GM20431 (cell line): ENCODE results near the gene OR2T35.
"Not testable (repeated sequence)": the region's sequence is repeated elsewhere in the genome, so short reads cannot be mapped to it uniquely, and the experiment has no call there.

ENCODE experiments used
- in situ Hi-C: fragments of 300-500 bp; cut with MseI, MboI; formaldehyde crosslinking; loops from one replicate; pipeline ENCODE4 v1.15.0; 2020; ENCODE audit warnings: low sequenced_read_pairs; ENCODE audit not compliant: unreplicated experiment

The OR2T35 gene

GRCh38 chr1:248645178-248645577 is at the start of gene OR2T35:
Gene OR2T35, minus strand, starts transcription at chr1:248645278. Its CDS starts 6,020 bp downstream, at chr1:248639258.
- in situ Hi-C loops, result not testable (repeated sequence)

GRCh38 chr1:248691567-248692155 is 46.6 kb upstream of the OR2T35 start:
- in situ Hi-C loops, result no loop called here

GRCh38 chr1:248688527-248689298 is 43.6 kb upstream of the OR2T35 start:
- in situ Hi-C loops, result no loop called here

- in situ Hi-C loops, result no loop called here
Measured at GRCh38 chr1:248686815-248687214, 41.7 kb upstream of the OR2T35 start.

GRCh38 chr1:248681651-248682050 is 36.6 kb upstream of the OR2T35 start:
- in situ Hi-C loops, result no loop called here

- in situ Hi-C loops, result no loop called here
Measured at GRCh38 chr1:248670003-248670402, 24.9 kb upstream of the OR2T35 start.

GRCh38 chr1:248663453-248664328 is 18.6 kb upstream of the OR2T35 start:
- in situ Hi-C loops, result not testable (repeated sequence)

GRCh38 chr1:248656797-248657196 is 11.7 kb upstream of the OR2T35 start:
- in situ Hi-C loops, result not testable (repeated sequence)

- in situ Hi-C loops, result not testable (repeated sequence)
Measured at GRCh38 chr1:248655354-248655753, 10.3 kb upstream of the OR2T35 start, which contains the start of gene OR2T27. Gene OR2T27, minus strand, starts transcription at chr1:248655528. Its CDS starts 4,644 bp downstream, at chr1:248650884.

- in situ Hi-C loops, result not testable (repeated sequence)
Measured at GRCh38 chr1:248648770-248649536, 3.9 kb upstream of the OR2T35 start.

GRCh38 chr1:248642971-248643651 is 2.0 kb downstream of the OR2T35 start:
- in situ Hi-C loops, result not testable (repeated sequence)

GRCh38 chr1:248641583-248641982 is 3.5 kb downstream of the OR2T35 start:
- in situ Hi-C loops, result not testable (repeated sequence)

GRCh38 chr1:248640906-248641305 is 4.2 kb downstream of the OR2T35 start:
- in situ Hi-C loops, result not testable (repeated sequence)

- in situ Hi-C loops, result not testable (repeated sequence)
Measured at GRCh38 chr1:248639652-248640051, 5.4 kb downstream of the OR2T35 start.

- in situ Hi-C loops, result not testable (repeated sequence)
Measured at GRCh38 chr1:248636612-248637011, 8.5 kb downstream of the OR2T35 start.

GRCh38 chr1:248634991-248635390 is 10.1 kb downstream of the OR2T35 start, which contains the start of gene OR2T11:
Gene OR2T11, minus strand, starts transcription at chr1:248635091. Its CDS starts 7,963 bp downstream, at chr1:248627128.
- in situ Hi-C loops, result not testable (repeated sequence)

- in situ Hi-C loops, result no loop called here
Measured at GRCh38 chr1:248631354-248632008, 13.6 kb downstream of the OR2T35 start.

GRCh38 chr1:248630551-248630950 is 14.5 kb downstream of the OR2T35 start:
- in situ Hi-C loops, result no loop called here
